HEK293 (cell line): Measurements from ENCODE around the gene EXOC2.

Experiments
- CTCF ChIA-PET: fragments of 350-600 bp; formaldehyde crosslinking; extraction: SDS; loops from one replicate; lab custom pipeline; 2021; ENCODE audit warnings: antibody characterized with exemption; lab: Yijun Ruan, JAX
- POLR2A ChIA-PET: fragments of 300-600 bp; formaldehyde crosslinking; extraction: SDS; loops from one replicate; lab custom pipeline; 2020; ENCODE audit warnings: antibody characterized with exemption, inconsistent platforms; lab: Yijun Ruan, JAX
- H3K27ac ChIP-seq: fragments of 200-500 bp; sonication (Bioruptor generic); 2 replicates; pipeline ENCODE4 v1.5.1; 2014; ENCODE audit warnings: low read depth, low read length, control low read depth, inconsistent platforms; ENCODE audit errors: extremely low read depth
- H3K36me3 ChIP-seq, 2 experiments: fragments of 200-500 bp in 1 of 2; sonication (Bioruptor generic) in 1 of 2; 1 replicate in 1 of 2; 2 replicates in 1 of 2; pipeline ENCODE4 v1.5.1; 2014 to 2017; ENCODE audit warnings: inconsistent platforms in 2 of 2, low read length in 2 of 2; ENCODE audit not compliant: control insufficient read depth in 2 of 2, insufficient read depth in 1 of 2
- H3K4me1 ChIP-seq: fragments of 200-500 bp; sonication (Bioruptor generic); 2 replicates; pipeline ENCODE4 v1.5.1; 2014; ENCODE audit warnings: mild to moderate bottlenecking, low read length, inconsistent platforms; ENCODE audit not compliant: control insufficient read depth, insufficient read depth
- H3K4me3 ChIP-seq: 2 replicates; pipeline ENCODE4 v1.5.1; 2011; ENCODE audit warnings: low read depth, mild to moderate bottlenecking, control low read depth, low read length, moderate library complexity
- H3K9me3 ChIP-seq: fragments of 200-500 bp; sonication (Bioruptor generic); 2 replicates; pipeline ENCODE4 v1.5.1; 2014; ENCODE audit warnings: low read depth, low read length, inconsistent platforms; ENCODE audit not compliant: control insufficient read depth, insufficient read depth
- GLIS2 ChIP-seq: fragments of 450-650 bp; formaldehyde crosslinking; IDR thresholded peaks from 2 replicates; pipeline ENCODE4 v1.5.1; 2016; ENCODE audit warnings: missing biosample characterization, missing genetic modification characterization
- KLF7 ChIP-seq: fragments of 450-650 bp; formaldehyde crosslinking; IDR thresholded peaks from 2 replicates; pipeline ENCODE4 v1.5.1; 2016; ENCODE audit warnings: missing biosample characterization, missing genetic modification characterization, borderline replicate concordance
- KLF9 ChIP-seq: fragments of 450-650 bp; formaldehyde crosslinking; IDR thresholded peaks from 2 replicates; pipeline ENCODE4 v1.5.1; 2016; ENCODE audit warnings: missing biosample characterization, missing genetic modification characterization, low read depth
- REST ChIP-seq: fragments of 450-650 bp; formaldehyde crosslinking; IDR thresholded peaks from 2 replicates; pipeline ENCODE4 v1.5.1; 2016; ENCODE audit warnings: missing biosample characterization, missing genetic modification characterization
- TSHZ1 ChIP-seq: fragments of 450-650 bp; formaldehyde crosslinking; IDR thresholded peaks from 2 replicates; pipeline ENCODE4 v1.5.1; 2016; ENCODE audit warnings: missing biosample characterization, missing genetic modification characterization, borderline replicate concordance
- ZBTB11 ChIP-seq: fragments of 450-650 bp; formaldehyde crosslinking; conservative IDR thresholded peaks from 2 replicates; pipeline ENCODE4 v1.5.1; 2016; ENCODE audit warnings: low read depth, missing biosample characterization, missing genetic modification characterization
- ZBTB20 ChIP-seq: fragments of 450-650 bp; formaldehyde crosslinking; IDR thresholded peaks from 2 replicates; pipeline ENCODE4 v1.5.1; 2016; ENCODE audit warnings: missing biosample characterization, missing genetic modification characterization
- ZBTB26 ChIP-seq: fragments of 450-650 bp; formaldehyde crosslinking; optimal IDR thresholded peaks from 2 replicates; pipeline ENCODE3; 2016; ENCODE audit warnings: missing biosample characterization, mild to moderate bottlenecking, missing genetic modification characterization
- ZBTB48 ChIP-seq: fragments of 450-650 bp; formaldehyde crosslinking; IDR thresholded peaks from 2 replicates; pipeline ENCODE4 v1.5.1; 2016; ENCODE audit warnings: missing biosample characterization, missing genetic modification characterization
- ZBTB8A ChIP-seq: fragments of 450-650 bp; formaldehyde crosslinking; IDR thresholded peaks from 2 replicates; pipeline ENCODE4 v1.5.1; 2016; ENCODE audit warnings: missing biosample characterization, missing genetic modification characterization
- ZNF211 ChIP-seq: fragments of 450-650 bp; formaldehyde crosslinking; IDR thresholded peaks from 2 replicates; pipeline ENCODE4 v1.5.1; 2016; ENCODE audit warnings: low read depth, missing biosample characterization, missing genetic modification characterization
- ZNF23 ChIP-seq: fragments of 450-650 bp; formaldehyde crosslinking; IDR thresholded peaks from 2 replicates; pipeline ENCODE4 v1.5.1; 2016; ENCODE audit warnings: missing biosample characterization, missing genetic modification characterization, borderline replicate concordance
- ZNF473 ChIP-seq: fragments of 450-650 bp; formaldehyde crosslinking; IDR thresholded peaks from 2 replicates; pipeline ENCODE4 v1.5.1; 2017; ENCODE audit warnings: missing biosample characterization, missing genetic modification characterization
- ZNF521 ChIP-seq: fragments of 450-650 bp; formaldehyde crosslinking; IDR thresholded peaks from 2 replicates; pipeline ENCODE4 v1.5.1; 2017; ENCODE audit warnings: missing biosample characterization, mild to moderate bottlenecking, missing genetic modification characterization
- ZNF548 ChIP-seq: fragments of 450-650 bp; formaldehyde crosslinking; IDR thresholded peaks from 2 replicates; pipeline ENCODE4 v1.5.1; 2016; ENCODE audit warnings: missing biosample characterization, missing genetic modification characterization
- ZNF549 ChIP-seq: fragments of 450-650 bp; IDR thresholded peaks from 2 replicates; pipeline ENCODE4 v1.5.1; 2018; ENCODE audit warnings: missing biosample characterization, missing genetic modification characterization, mild to moderate bottlenecking, inconsistent platforms, moderate library complexity
- ZNF600 ChIP-seq: fragments of 450-650 bp; formaldehyde crosslinking; IDR thresholded peaks from 2 replicates; pipeline ENCODE4 v1.5.1; 2016; ENCODE audit warnings: missing biosample characterization, missing genetic modification characterization
- ZNF629 ChIP-seq: fragments of 450-650 bp; formaldehyde crosslinking; IDR thresholded peaks from 2 replicates; pipeline ENCODE4 v1.5.1; 2017; ENCODE audit warnings: missing biosample characterization, missing genetic modification characterization
- ZNF776 ChIP-seq: fragments of 450-650 bp; formaldehyde crosslinking; IDR thresholded peaks from 2 replicates; pipeline ENCODE4 v1.5.0; 2017; ENCODE audit warnings: missing biosample characterization, missing genetic modification characterization, borderline replicate concordance
- ZNF791 ChIP-seq: fragments of 450-650 bp; formaldehyde crosslinking; IDR thresholded peaks from 2 replicates; pipeline ENCODE4 v1.5.1; 2016; ENCODE audit warnings: missing biosample characterization, missing genetic modification characterization
- ZNF830 ChIP-seq: fragments of 450-650 bp; IDR thresholded peaks from 2 replicates; pipeline ENCODE4 v1.5.0; 2018; ENCODE audit warnings: missing biosample characterization, missing genetic modification characterization, low read depth, mild to moderate bottlenecking, moderate library complexity
- ZNF837 ChIP-seq: fragments of 450-650 bp; formaldehyde crosslinking; IDR thresholded peaks from 2 replicates; pipeline ENCODE4 v1.5.1; 2016; ENCODE audit warnings: missing biosample characterization, missing genetic modification characterization

The EXOC2 gene

GRCh38 chr6:558089-558488, 134.8 kb downstream of the EXOC2 start (continued):
- no peak for TF ChIP-seq ZNF600 (tag by site-specific recombination)
- no peak for TF ChIP-seq ZNF521 (tag by site-specific recombination)
- TF ChIP-seq, all 188 proteins: peak for 0

GRCh38 chr6:551829-552350, 141.0 kb downstream of the EXOC2 start:
- ChIA-PET CTCF (interaction anchor here (0.6 to 2.6 kb wide), 5 partner anchors 11 to 973 kb away, joined by 3 to 14 read pairs (median 3); no protein-coding TSS in a partner anchor), POLR2A (no interaction called here)
- no peak for TF ChIP-seq ZNF776 (tag by site-specific recombination)
- no peak for TF ChIP-seq ZNF791 (tag by site-specific recombination)
- no peak for TF ChIP-seq ZNF23 (tag by site-specific recombination)
- TF ChIP-seq ZNF549 (tag by site-specific recombination), result no peak
- no peak for TF ChIP-seq ZBTB48 (tag by site-specific recombination)
- no peak for TF ChIP-seq KLF7 (tag by site-specific recombination)
- no peak for TF ChIP-seq GLIS2 (tag by site-specific recombination)
- TF ChIP-seq TSHZ1 (tag by site-specific recombination), result no peak
- no peak for TF ChIP-seq KLF9
- TF ChIP-seq ZNF211 (tag by site-specific recombination), result no peak
- no peak for TF ChIP-seq ZBTB11 (tag by site-specific recombination)
- no peak for TF ChIP-seq ZNF473 (tag by site-specific recombination)
- Histone ChIP-seq H3K9me3 (no peaks in the 10 kb centered on the region), H3K27ac (no peak overlapping the region), H3K4me3 (no peak overlapping the region), H3K36me3 (peaks cover 14 to 45% of the 10 kb centered on the region in 2 experiments; a peak in 2 of 3 replicates), H3K4me1 (0 out of 2 replicates have a peak, but pooled peaks cover 3% of the 10 kb centered on the region)

GRCh38 chr6:551405-551804, 141.5 kb downstream of the EXOC2 start:
- Histone ChIP-seq H3K4me1 (0 out of 2 replicates have a peak, but pooled peaks cover 3% of the 10 kb centered on the region), H3K4me3 (no peak overlapping the region), H3K36me3 (peaks cover 14 to 47% of the 10 kb centered on the region in 2 experiments; a peak in 2 of 3 replicates), H3K27ac (no peak overlapping the region), H3K9me3 (no peaks in the 10 kb centered on the region)
- ChIA-PET POLR2A (no interaction called here), CTCF (interaction anchor here (0.6 to 2.6 kb wide), 5 partner anchors 10 to 363 kb away, joined by 3 to 14 read pairs (median 4); no protein-coding TSS in a partner anchor)
- TF ChIP-seq REST (tag by site-specific recombination), result no peak
- TF ChIP-seq ZNF837 (tag by site-specific recombination), result no peak
- TF ChIP-seq ZBTB20 (tag by site-specific recombination), result no peak
- no peak for TF ChIP-seq ZBTB8A (tag by site-specific recombination)
- no peak for TF ChIP-seq ZBTB26
- TF ChIP-seq ZNF629, result peak; percentile 56
- TF ChIP-seq ZNF548, result no peak
- TF ChIP-seq ZNF830 (tag by site-specific recombination), result no peak
